GM18507 (cell line): ENCODE results near the gene GPC5.

Source experiments
- DNase-seq: peaks from one replicate; pipeline ENCODE4 v3.0.0; 2011; ENCODE audit warnings: low read depth; ENCODE audit not compliant: insufficient read length; ENCODE audit errors: extremely low spot score
- FAIRE-seq: peaks from 2 replicates; lab custom pipeline; 2011; peaks lifted over from hg19 to GRCh38; lab: Jason Lieb, UNC

Gene GPC5

DNA sequence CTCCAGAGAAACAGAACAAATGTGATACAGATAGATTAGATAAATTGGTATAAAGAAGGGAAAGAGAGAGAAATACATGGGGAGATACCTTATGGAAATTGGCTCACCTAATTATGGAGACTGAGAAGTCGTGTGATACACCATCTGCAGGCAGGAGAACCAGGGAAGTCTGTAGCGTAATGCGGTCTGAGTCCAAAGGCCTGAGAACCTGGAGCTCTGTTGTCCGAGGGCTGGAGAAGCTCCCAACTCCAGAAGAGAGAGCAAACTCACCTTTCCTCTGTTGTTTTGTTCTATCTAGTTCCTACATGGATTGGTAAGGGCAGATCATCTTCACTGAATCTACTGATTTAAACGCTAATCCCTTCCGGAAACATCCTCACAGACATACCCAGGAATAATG, 1179.9 kb downstream of the GPC5 start:
- no peak for FAIRE-seq
- no peak for DNase-seq

DNA sequence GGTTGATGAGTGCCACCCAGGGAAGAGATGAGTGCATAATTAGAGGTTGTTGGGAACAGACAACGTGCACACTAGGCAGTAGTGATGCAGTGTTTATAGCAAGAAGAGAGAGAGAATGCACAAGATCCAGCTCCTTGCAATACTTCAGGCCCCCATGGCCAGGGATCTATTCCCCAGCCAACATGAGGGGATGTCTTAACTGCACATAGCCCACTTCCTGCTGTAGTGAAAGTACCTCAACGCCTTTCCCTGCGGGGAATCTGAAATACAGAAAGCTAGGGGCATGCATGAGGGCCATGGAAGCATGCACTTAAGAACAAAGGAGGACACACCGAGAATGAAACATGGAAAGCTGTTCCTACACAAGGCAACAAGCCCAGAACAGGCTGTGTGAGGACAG, 1191.5 kb downstream of the GPC5 start:
- DNase-seq (no peak), FAIRE-seq (no peak)

DNA sequence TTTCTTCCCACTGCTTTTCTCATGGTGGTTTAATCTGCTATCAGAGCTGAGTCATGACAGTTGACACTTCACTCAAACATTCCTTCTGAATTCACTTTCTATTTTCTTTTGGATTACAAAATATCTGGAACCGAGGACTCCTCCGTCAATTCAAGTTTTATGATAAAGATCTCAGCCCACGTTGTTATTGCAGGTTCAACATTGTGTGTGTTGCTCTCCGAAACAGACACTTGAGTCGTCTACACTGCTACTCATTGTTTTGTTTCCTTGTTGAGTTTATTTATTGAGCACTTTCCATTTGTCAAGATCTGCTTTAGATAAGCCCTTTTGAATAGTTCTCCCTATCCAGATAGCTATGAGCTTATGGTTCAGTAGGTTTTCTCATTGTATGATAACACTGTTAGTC, 1192.1 kb downstream of the GPC5 start:
- FAIRE-seq: no peak
- DNase-seq: no peak

DNA sequence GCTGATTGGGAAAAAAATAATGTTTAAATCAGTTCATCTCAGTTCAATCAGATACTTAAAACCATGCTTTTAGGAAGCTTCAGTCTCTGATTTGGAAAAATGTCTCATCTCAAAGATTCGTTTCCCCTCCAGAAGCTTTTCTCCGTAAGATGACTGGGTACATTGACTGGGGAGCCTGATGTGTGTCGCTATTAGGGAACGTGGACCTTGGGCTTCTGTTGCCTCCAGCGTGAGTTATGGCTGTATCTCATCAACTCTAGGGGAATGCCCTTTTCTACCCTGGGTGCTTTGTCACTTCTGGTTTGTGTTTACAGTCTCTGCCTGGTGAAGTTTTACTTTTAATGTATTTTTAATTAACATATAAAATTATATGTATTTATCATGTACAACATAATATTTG, 1192.7 kb downstream of the GPC5 start:
- FAIRE-seq (no peak), DNase-seq (no peak)

DNA sequence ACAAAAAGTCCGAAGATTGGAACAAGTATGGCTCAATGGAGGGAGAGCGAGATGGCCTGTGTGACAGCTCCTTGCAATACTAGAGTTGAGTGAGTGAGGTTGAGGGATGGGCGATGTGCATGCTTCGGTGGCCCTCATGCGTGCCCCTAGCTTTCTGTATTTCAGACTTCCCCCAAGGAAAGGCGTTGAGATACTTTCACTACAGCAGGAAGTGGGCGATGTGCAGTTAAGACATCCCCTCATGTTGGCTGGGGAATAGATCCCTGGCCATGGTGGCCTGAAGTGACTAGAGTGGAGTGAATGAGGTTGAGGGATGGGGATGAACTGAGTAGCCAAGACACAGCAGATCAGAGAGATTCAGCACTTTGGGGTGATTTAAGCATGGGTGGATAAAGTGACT, 1194.3 kb downstream of the GPC5 start:
- no peak for DNase-seq
- FAIRE-seq: no peak

DNA sequence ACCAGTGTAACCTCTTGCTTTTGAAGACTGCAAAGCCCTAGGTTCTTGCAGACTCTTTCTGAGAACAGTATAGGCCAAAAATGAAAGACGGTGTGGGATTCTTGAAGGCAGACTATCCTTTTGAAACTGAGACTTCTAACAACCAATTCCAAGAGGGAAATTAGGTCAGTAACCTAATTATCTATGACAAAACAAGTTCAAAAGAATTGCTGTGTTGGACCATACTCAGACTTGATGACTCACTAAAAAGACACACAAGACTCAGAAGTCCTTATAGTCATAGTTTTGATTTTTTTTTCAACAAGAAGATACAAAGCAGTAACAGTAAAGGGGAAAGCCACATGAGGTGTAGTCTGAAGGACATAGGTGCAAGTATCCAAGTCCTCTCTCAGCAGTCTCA, 1204.1 kb downstream of the GPC5 start:
- DNase-seq: no peak
- FAIRE-seq: no peak

DNA sequence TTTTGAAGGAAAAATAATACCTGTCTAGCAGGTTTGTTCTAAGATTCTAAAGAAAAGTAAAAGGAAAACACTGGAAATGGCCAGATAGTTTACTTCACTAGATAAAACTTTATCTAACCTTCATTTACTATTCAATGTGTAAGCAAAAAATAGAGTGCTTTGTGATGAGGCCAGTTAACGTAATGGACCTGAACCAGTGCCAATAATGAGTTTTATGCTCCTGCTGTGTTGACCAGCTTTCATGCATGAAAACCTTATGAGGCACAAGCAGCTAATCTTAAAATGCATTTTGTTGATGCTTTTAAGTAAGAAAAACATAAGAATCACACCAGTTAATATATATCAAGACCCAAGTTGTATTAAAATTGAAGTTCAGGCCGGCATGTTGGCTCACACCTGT, 1211.0 kb downstream of the GPC5 start:
- FAIRE-seq: no peak
- DNase-seq: no peak

DNA sequence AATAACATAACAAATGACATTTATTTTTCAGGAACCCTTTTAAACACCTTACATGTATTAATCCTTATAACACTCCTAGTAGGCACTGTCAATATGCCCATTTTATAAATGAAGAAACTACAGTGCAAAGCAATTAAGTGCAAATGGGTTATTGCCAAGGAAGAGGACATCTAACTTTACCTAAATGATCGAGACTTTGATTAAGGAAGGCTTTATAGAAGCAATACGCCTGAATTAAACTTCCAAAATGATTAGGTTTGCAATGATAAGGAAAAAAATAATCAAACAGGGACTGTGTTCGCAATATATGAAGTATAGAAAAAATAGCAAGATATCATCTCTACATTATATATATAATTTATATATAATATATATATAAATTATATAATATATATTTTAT, 1214.5 kb downstream of the GPC5 start:
- DNase-seq: no peak
- FAIRE-seq: no peak

DNA sequence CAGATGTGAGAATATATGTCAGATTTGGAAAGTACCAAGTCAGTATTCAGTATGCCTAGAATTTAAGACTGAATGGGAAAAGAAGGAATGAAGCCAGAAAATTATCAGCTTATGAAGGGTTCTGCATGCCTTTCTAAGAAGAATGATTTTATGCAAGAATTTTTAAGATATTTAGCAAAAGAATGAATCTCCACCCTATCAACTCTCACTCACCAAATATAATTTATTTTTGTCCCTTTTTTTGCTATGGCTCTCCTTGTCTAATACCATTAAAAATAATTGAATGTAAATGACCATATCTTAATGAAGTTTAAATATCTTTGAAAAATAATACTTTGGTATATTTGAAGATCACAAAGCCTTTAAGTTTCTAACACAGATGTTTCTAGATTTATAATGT, 1215.5 kb downstream of the GPC5 start:
- FAIRE-seq (no peak), DNase-seq (no peak)

DNA sequence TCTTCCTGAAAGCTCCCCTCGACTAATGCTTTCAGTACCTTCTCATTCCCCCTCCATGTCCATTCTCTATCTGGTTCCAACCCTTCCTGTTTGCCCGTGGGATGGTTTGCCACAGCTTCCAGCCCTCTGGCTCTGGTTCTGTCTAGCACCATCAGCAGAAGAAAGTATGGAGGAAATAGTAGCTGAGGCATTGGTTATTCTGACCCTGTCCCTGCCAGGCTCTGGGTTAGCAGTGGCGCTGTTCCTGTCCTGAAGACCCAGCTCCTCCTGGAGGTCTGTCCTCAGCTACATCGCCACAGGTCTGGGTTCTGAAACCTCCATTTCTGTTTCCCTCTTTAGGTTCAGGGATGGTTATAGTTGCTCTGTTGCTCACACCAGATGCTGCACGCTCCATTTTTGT, 1223.6 kb downstream of the GPC5 start:
- FAIRE-seq (no peak), DNase-seq (no peak)

DNA sequence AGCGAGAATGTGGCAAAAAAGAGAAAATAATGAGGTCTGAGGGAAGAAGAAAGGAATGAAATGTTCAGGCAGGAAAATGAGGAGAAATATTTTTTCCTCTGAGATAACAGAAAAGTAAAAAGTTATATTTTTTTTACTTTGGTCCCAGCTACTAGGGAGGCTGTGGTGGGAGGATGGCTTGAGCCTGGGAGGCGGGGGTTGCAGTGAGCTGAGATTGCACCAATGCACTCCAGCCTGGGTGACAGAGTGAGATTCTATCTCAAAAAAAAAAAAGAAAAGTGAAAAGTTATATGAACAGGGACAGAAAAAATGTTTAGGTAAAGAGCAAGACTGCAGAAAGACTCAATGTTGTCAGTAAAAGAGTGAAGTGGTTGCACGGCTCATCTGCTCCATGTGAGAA, 1224.5 kb downstream of the GPC5 start:
- FAIRE-seq (no peak), DNase-seq (no peak)

DNA sequence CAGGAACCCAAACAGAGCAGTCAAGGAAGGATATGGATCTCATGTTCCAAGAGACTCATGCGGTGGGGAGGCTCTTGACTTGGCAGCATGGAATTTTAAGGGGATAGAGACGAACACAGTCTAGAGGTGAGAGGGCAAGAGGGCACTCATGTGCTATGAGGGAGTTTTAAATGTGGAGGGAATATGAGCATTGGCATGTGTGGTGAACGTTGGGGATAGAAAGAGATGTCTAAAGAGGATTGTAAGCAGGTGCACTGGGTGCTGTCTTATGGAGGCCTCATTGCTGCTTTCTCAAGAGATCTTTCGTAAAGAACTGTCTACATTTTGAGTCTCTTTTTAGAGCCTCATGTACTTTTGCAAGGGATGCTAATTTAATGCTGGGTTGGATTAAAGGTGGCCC, 1227.9 kb downstream of the GPC5 start:
- no peak for DNase-seq
- FAIRE-seq: no peak

DNA sequence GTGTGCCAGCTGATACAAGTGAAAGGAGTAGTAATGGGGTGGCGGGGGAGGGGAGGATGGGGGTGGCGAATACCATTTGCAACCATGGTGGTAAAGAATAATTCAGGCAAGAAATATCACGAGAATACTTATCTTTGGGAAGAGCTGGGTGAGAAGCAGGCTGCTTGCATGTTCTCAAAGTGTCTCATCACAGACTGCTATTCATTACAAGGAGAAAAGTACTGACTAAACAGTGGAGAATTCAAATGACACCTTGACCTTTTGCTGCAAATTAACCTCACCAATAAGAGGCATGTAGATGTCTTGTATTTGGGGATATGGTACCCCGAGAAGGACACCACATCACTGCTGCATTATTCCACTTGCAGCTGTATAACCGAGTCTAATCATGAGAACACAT, 1242.5 kb downstream of the GPC5 start:
- no peak for FAIRE-seq
- no peak for DNase-seq

DNA sequence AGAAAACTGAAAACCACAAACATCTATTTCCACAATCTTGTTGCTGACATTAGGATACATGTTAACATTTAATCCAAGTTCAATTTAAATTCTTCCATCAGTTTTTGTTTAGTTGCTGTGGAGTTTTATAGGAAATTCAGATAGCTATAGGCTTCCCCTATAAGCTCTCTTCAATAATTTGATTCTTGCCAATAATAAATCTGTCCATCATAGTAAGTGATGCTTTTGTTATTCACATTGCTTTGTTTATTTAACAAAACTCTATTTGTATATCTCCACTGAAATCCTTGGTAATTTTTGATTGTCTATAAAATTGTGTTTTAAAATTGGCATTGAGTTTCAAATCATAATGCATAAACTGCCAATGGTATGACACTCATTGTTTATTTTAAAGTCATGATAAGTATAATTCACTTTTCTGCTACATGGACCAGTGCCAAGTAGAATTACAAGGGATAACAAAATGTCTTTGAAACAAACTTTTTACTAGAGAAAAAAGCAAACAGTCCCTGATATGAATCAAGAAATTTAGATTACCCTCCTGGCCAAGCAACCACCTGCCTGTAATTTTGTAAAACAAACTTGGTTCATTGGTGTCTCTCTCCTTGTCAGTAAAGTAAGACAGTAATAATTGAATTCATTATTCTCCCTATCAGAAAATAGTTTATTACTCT, 1250.9 kb downstream of the GPC5 start:
- DNase-seq: no peak

DNA sequence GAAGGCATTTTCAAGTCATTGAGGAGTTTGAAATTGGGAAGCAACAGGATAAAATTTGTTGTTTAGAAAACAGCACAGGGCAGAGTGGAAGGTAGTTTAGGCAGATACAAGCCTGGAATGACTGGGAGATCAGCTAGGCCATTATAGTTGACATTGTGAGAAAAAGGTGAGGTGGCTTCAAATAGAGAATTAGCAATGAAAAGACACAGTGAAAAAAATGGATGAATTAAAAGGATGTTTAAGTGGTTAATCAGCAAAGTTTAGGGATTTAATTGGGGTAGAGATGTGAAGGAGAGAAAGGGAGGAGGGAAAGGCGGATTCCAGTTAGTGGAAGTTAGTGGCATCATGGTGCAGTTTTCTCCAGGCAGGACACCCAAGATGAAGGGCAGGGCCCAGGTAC, 1257.7 kb downstream of the GPC5 start:
- FAIRE-seq (no peak), DNase-seq (no peak)

More for the DNA sequence above, 1250.9 kb downstream of the GPC5 start:
- FAIRE-seq: no peak

DNA sequence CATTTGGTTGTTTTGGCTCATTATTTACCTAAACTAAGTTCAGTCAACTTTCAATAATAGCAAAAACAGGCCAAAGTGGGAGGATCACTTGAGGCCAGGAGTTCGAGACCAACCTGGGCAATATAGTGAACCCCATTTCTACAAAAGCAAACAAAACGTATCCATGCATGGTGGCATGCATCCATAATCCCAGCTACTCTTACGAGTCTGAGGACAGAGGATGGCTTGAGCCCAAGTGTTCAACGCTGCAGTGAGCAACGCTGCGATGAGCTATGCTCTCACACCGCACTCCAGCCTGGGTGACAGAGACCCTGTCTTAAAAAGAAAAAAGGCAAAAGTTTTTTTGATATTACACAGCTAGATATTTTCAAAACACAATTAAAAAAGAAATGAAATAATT, 1258.2 kb downstream of the GPC5 start:
- DNase-seq: no peak
- FAIRE-seq: no peak

DNA sequence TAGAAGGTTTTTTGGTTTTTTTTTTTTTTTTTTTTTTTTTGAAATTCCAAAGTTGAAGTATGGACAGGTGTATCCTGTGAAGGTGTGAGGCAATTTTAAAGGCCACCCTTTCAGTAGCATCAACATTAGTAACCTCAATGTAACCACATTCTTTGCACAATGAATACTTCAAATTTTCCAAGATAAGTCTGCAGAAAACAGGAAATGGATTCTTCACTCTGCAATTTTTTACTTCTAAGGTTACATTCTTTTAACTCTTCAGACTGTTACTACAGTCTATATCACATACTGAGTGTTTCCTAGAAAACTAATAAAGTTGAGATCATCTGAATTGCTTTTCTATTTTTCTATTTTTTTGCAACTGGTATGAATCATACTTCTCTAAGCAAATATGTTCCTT, 1259.1 kb downstream of the GPC5 start:
- DNase-seq (no peak), FAIRE-seq (no peak)

DNA sequence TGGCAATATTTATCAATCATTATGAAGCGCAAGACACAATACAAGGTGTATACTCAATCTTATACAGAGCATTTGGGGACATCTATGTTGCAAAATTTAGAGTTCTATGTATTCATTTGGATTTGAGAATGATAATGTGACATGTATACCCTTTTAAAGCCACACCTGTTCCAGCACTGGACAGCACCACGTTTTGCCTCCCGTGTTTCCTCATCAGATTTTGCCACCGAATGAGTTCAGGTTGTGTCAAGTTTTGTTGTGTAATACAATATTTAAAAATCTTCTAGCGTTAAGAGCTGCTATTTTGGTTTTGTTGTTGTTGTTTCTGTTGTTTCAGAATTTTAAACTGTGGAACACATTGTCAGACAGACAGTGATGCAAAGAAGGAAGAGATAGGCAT, 1259.9 kb downstream of the GPC5 start:
- FAIRE-seq (no peak), DNase-seq (no peak)

DNA sequence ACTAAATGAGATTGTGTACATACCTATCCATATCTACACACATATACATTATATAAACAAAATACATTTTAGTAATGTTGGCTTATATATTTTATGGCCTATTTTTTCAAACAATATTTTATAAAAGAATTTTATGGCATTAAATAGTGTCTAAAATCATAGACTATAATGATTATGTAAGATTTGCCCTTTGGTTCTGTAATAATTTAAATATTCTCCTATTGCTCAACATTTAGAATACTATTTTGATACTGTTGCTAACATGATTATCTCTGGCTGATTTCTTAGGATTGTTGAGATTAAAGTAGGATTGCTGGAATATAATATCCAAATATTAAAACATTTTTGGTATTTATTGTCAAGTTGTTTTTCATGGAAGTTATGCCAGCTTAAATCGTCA, 1263.0 kb downstream of the GPC5 start:
- FAIRE-seq: no peak
- DNase-seq: no peak

DNA sequence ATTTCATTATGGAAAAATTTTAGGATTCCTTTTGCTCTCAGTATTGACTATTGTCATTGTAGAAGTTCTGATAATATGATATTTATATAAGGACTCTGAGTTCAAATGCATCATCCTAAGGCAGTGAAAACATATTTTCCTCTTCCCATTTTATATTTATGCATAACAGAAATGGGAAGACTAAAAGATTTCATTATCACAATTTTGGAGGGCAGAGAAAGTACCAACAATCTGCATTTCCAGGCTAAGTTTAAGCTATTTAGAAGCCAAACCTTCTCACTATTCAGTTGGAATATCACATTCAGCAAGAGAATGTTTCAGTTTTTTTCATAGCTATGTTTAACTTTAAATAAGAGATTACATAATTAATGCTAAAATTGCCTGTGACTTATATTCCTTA, 1269.7 kb downstream of the GPC5 start:
- FAIRE-seq: no peak
- DNase-seq: no peak

DNA sequence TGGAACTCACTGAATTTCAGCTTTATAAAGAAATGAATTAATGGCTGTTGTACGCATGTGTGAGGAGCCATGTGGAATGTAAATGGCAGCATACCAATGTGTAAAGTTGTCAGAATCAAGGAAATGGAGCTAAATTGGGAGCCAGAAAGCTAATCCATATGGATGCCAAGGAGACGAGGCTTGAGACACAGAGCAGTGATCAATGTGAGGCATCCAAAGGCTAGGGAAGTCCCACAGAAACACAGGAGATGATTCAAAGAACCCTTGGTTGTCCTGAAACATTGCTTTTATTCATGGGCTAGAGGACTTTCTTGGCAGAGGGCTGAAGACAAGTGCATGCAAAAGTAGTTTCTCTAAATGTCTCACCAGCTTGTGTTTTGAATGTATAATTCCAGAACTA, 1271.7 kb downstream of the GPC5 start:
- DNase-seq (no peak), FAIRE-seq (no peak)

DNA sequence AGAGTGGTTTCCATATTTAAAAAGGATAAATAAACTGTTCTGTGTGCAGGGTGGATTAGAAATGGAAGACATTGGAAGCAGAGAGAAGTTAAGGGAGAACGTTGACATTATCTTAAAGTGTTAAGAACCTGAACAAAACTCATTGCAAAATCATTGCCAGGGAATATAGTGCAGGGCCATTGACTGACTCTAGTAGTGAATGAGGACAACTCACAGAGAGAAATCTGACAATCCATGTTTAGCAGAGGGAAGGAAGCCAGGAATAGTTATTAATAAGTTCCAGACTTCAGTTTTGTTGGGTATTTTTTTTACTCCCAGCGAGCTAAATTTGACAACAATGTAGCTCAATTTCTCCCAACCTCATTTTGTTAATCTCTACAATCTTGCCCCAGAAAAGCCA, 1273.4 kb downstream of the GPC5 start:
- FAIRE-seq (no peak), DNase-seq (no peak)
